ENCODE measurements around the gene B4GALT2. TPM values are rescaled to one million over a fixed set of nuclear protein-coding genes. Genes with fewer than 3 reads are reported as not detected.

Gene B4GALT2
- total RNA-seq, 4 donors from 2014 or later: 38.9 to 59.3 (median 48.3) TPM

DNA sequence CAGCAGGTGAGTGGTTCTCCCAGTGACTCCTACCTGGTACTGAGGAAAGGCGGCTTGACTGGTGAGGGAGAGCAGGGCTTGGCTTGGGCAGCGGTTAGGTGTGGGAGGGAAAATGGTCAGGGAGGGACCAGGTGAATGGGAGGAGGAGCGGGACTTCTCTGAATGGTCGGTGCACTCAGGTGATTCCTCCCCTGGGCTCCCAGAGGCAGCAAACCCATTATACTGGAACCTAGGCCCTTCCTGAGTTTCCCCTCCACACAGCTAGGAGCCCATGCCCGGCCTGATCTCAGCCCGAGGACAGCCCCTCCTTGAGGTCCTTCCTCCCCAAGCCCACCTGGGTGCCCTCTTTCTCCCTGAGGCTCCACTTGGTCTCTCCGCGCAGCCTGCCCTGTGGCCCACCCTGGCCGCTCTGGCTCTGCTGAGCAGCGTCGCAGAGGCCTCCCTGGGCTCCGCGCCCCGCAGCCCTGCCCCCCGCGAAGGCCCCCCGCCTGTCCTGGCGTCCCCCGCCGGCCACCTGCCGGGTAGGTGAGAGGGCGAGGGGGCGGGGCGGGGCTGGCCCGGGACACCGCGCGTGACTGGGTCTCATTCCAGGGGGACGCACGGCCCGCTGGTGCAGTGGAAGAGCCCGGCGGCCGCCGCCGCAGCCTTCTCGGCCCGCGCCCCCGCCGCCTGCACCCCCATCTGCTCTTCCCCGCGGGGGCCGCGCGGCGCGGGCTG lies 43.1 kb upstream of the B4GALT2 start:
- DNase-seq: no peak
- Histone ChIP-seq H3K4me1 (peaks cover 25 to 73% (median 47%) of the 10 kb centered on the region in 3 donors), H3K36me3 (peaks cover 0 to 3% (median 0%) of the 10 kb centered on the region in 3 donors), H3K27ac (peak overlapping the region; percentile 26 to 74 (median 44)), H3K27me3 (peaks cover 0 to 22% (median 0%) of the 10 kb centered on the region in 4 donors), H3K4me3 (peak overlapping the region; percentile 37 to 69 (median 47)), H3K9me3 (no peaks in the 10 kb centered on the region)
- WGBS, 2 donors: 41 to 43% methylated on average over 2 to 7 of the region's 48 CpGs
- intact Hi-C loops (cut with DNase I): loop anchor here (2.0 kb wide), 1 partner anchor 173 kb away; no protein-coding TSS in a partner anchor
- no peak for TF ChIP-seq POLR2A (IDR thresholded peaks at IDR 0.05)
- TF ChIP-seq, protein P1, sequence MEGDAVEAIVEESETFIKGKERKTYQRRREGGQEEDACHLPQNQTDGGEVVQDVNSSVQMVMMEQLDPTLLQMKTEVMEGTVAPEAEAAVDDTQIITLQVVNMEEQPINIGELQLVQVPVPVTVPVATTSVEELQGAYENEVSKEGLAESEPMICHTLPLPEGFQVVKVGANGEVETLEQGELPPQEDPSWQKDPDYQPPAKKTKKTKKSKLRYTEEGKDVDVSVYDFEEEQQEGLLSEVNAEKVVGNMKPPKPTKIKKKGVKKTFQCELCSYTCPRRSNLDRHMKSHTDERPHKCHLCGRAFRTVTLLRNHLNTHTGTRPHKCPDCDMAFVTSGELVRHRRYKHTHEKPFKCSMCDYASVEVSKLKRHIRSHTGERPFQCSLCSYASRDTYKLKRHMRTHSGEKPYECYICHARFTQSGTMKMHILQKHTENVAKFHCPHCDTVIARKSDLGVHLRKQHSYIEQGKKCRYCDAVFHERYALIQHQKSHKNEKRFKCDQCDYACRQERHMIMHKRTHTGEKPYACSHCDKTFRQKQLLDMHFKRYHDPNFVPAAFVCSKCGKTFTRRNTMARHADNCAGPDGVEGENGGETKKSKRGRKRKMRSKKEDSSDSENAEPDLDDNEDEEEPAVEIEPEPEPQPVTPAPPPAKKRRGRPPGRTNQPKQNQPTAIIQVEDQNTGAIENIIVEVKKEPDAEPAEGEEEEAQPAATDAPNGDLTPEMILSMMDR (IDR thresholded peaks at IDR 0.05): no peak

DNA sequence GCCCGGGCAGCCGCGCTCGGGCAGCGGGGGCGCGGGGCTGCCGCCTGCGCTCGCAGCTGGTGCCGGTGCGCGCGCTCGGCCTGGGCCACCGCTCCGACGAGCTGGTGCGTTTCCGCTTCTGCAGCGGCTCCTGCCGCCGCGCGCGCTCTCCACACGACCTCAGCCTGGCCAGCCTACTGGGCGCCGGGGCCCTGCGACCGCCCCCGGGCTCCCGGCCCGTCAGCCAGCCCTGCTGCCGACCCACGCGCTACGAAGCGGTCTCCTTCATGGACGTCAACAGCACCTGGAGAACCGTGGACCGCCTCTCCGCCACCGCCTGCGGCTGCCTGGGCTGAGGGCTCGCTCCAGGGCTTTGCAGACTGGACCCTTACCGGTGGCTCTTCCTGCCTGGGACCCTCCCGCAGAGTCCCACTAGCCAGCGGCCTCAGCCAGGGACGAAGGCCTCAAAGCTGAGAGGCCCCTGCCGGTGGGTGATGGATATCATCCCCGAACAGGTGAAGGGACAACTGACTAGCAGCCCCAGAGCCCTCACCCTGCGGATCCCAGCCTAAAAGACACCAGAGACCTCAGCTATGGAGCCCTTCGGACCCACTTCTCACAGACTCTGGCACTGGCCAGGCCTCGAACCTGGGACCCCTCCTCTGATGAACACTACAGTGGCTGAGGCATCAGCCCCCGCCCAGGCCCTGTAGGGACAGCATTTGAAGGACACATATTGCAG lies 42.4 kb upstream of the B4GALT2 start:
- H3K4me3 ChIP-seq: peak overlapping the region; percentile 37 to 69 (median 47)
- WGBS, 2 donors: 78% methylated on average over 2 of the region's 56 CpGs; no CpG with 5 or more reads in 1 of the 2 donors
- DNase-seq: no peak
- H3K36me3 ChIP-seq: peaks cover 0 to 3% (median 0%) of the 10 kb centered on the region in 3 donors
- TF ChIP-seq, protein P1 (IDR thresholded peaks at IDR 0.05): no peak
- no peak for TF ChIP-seq POLR2A (IDR thresholded peaks at IDR 0.05)
- intact Hi-C loops (cut with DNase I): no loop called here
- H3K27me3 ChIP-seq: peaks cover 0 to 22% (median 0%) of the 10 kb centered on the region in 4 donors
- peaks cover 25 to 66% (median 43%) of the 10 kb centered on the region in 3 donors for H3K4me1 ChIP-seq
- H3K9me3 ChIP-seq: no peaks in the 10 kb centered on the region
- H3K27ac ChIP-seq: peak overlapping the region; percentile 20 to 74 (median 43)

DNA sequence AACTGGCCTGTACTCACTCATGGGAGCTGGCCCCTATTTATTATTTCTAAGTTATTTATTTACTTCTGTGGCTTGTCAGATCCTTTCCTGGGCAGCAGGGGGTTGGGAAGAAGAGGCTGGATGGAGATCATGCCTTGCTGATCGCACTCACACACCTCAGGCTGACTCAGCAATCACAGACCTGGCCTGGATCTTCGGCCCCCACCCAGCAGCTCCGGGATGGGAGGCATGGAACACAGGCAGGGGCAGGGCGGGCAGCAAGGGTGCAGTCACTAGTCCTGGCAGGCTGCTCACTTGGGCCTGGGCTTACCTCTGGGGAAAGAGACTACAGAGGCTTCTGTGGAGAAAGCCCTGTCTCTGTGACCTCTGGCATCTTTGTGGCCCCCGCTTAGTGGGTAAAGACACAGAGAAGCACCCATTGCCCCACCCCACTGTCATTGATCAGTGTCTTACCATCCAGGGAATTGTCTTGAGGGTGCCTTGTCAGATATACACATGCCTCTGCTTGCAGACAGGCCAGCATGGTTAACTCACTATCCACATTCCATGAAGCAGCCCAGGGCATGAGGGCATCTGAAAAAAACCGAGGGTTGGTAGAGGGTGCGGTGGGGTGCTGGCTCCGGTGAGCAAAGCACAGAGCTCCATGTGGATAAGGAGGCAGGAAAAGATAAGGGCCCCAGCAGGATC lies 41.7 kb upstream of the B4GALT2 start:
- peak overlapping the region; percentile 9 to 74 (median 40) for H3K27ac ChIP-seq
- no peak overlapping the region for H3K4me3 ChIP-seq
- H3K9me3 ChIP-seq: no peaks in the 10 kb centered on the region
- H3K27me3 ChIP-seq: peaks cover 0 to 22% (median 0%) of the 10 kb centered on the region in 4 donors
- intact Hi-C loops (cut with DNase I): no loop called here
- WGBS, 2 donors: 40 to 52% methylated on average over 3 to 4 of the region's 8 CpGs
- no peak for TF ChIP-seq POLR2A (IDR thresholded peaks at IDR 0.05)
- TF ChIP-seq, protein P1 (IDR thresholded peaks at IDR 0.05): no peak
- peaks cover 25 to 61% (median 43%) of the 10 kb centered on the region in 3 donors for H3K4me1 ChIP-seq
- no peak for DNase-seq
- peaks cover 0 to 3% (median 0%) of the 10 kb centered on the region in 3 donors for H3K36me3 ChIP-seq

DNA sequence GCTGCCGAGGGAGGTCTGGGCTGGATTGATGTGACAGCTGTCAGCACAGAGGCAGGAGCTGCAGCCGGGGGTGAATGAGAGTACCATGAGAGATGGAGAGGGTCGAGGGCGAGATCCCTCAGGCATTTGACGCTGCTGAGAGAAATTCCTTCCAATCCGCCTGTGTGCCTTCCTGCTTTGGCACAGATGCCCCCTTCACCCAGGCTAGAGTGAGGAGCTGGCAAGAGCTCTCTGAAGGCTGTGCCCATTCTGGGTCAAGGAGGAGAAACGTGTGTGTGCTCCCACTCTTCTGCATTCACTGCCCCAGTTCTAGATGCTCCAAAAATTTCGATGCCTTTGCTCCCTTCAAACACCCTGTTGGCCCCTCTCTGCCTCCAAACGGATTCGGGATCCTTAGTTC lies 40.6 kb upstream of the B4GALT2 start:
- TF ChIP-seq, protein P1 (IDR thresholded peaks at IDR 0.05): no peak
- no peak for TF ChIP-seq POLR2A (IDR thresholded peaks at IDR 0.05)
- peaks cover 0 to 3% (median 0%) of the 10 kb centered on the region in 3 donors for H3K36me3 ChIP-seq
- H3K4me3 ChIP-seq: no peak overlapping the region
- H3K27me3 ChIP-seq: peaks cover 0 to 18% (median 0%) of the 10 kb centered on the region in 4 donors
- no peak for DNase-seq
- no peak overlapping the region for H3K27ac ChIP-seq
- peaks cover 19 to 52% (median 36%) of the 10 kb centered on the region in 3 donors for H3K4me1 ChIP-seq
- intact Hi-C loops (cut with DNase I): no loop called here
- 77 to 93% methylated on average over 3 to 9 of the region's 10 CpGs for WGBS, 2 donors
- no peaks in the 10 kb centered on the region for H3K9me3 ChIP-seq
